ENCODE results near the gene SLC36A1.
A peak's percentile ranks its signal among the peaks of the same experiment; 100 is the strongest.
"Not testable (repeated sequence)": the region's sequence is repeated elsewhere in the genome, so short reads cannot be mapped to it uniquely, and the experiment has no call there.

The SLC36A1 gene

GRCh38 chr5:151447174-151448037 lies at the start of gene SLC36A1:
Gene SLC36A1, plus strand, starts transcription at chr5:151447603. Its CDS starts 11,190 bp downstream, at chr5:151458793.
- DNase-seq (ENCODE audit: low read depth in 2 of 2, low spot score in 1 of 2), result peak; percentile 91 to 95

GRCh38 chr5:151405334-151406160 lies 41.9 kb upstream of the SLC36A1 start:
- DNase-seq (ENCODE audit: low read depth in 2 of 2, low spot score in 1 of 2), result no peak

- DNase-seq (ENCODE audit: low read depth in 2 of 2, low spot score in 1 of 2), result no peak
Observed at GRCh38 chr5:151406322-151406947, 41.0 kb upstream of the SLC36A1 start.

GRCh38 chr5:151408591-151409230 lies 38.7 kb upstream of the SLC36A1 start:
- DNase-seq (ENCODE audit: low read depth in 2 of 2, low spot score in 1 of 2), result no peak

- DNase-seq (ENCODE audit: low read depth in 2 of 2, low spot score in 1 of 2), result no peak
Observed at GRCh38 chr5:151413800-151414199, 33.6 kb upstream of the SLC36A1 start.

GRCh38 chr5:151414536-151414935 lies 32.9 kb upstream of the SLC36A1 start:
- DNase-seq (ENCODE audit: low read depth in 2 of 2, low spot score in 1 of 2), result no peak

- no peak for DNase-seq (ENCODE audit: low read depth in 2 of 2, low spot score in 1 of 2)
Observed at GRCh38 chr5:151417712-151418111, 29.7 kb upstream of the SLC36A1 start.

GRCh38 chr5:151420127-151420526 lies 27.3 kb upstream of the SLC36A1 start:
- no peak for DNase-seq (ENCODE audit: low read depth in 2 of 2, low spot score in 1 of 2)

GRCh38 chr5:151424892-151425523 lies 22.4 kb upstream of the SLC36A1 start:
- no peak for DNase-seq (ENCODE audit: low read depth in 2 of 2, low spot score in 1 of 2)

- not testable (repeated sequence) for DNase-seq (ENCODE audit: low read depth in 2 of 2, low spot score in 1 of 2)
Observed at GRCh38 chr5:151426347-151426746, 21.1 kb upstream of the SLC36A1 start.

GRCh38 chr5:151427258-151427657 lies 20.1 kb upstream of the SLC36A1 start:
- no peak for DNase-seq (ENCODE audit: low read depth in 2 of 2, low spot score in 1 of 2)

- DNase-seq (ENCODE audit: low read depth in 2 of 2, low spot score in 1 of 2), result no peak
Observed at GRCh38 chr5:151430731-151431130, 16.7 kb upstream of the SLC36A1 start.

- no peak for DNase-seq (ENCODE audit: low read depth in 2 of 2, low spot score in 1 of 2)
Observed at GRCh38 chr5:151431666-151432065, 15.7 kb upstream of the SLC36A1 start.

GRCh38 chr5:151432210-151432609 lies 15.2 kb upstream of the SLC36A1 start:
- no peak for DNase-seq (ENCODE audit: low read depth in 2 of 2, low spot score in 1 of 2)

GRCh38 chr5:151434570-151435237 lies 12.7 kb upstream of the SLC36A1 start:
- no peak for DNase-seq (ENCODE audit: low read depth in 2 of 2, low spot score in 1 of 2)

- DNase-seq (ENCODE audit: low read depth in 2 of 2, low spot score in 1 of 2), result no peak
Observed at GRCh38 chr5:151448038-151448985, 909 bp downstream of the SLC36A1 start.

GRCh38 chr5:151449297-151449696 lies 1.9 kb downstream of the SLC36A1 start:
- DNase-seq (ENCODE audit: low read depth in 2 of 2, low spot score in 1 of 2), result no peak

GRCh38 chr5:151449839-151450238 lies 2.4 kb downstream of the SLC36A1 start:
- DNase-seq (ENCODE audit: low read depth in 2 of 2, low spot score in 1 of 2), result no peak

- DNase-seq (ENCODE audit: low read depth in 2 of 2, low spot score in 1 of 2), result no peak
Observed at GRCh38 chr5:151450605-151451004, 3.2 kb downstream of the SLC36A1 start.

Data from stimulated activated CD8-positive, alpha-beta memory T cell treated with anti-CD3 and anti-CD28 coated beads, Interleukin-4, amount 100 ng/mL, for 4 hours (primary cell).